ENCODE data around the gene AK9.

GRCh38 chr6:109458774-109459531, 232.0 kb downstream of the AK9 start:
- TF ChIP-seq CTCF (IDR thresholded peaks at IDR 0.05) = no peak
- no peak for TF ChIP-seq POLR2AphosphoS5 (IDR thresholded peaks at IDR 0.05)
- TF ChIP-seq POLR2A (IDR thresholded peaks at IDR 0.05) = no peak
- TF ChIP-seq EP300 (IDR thresholded peaks at IDR 0.05) = no peak
